ENCODE data around the gene PDE3B. TPM values are rescaled to one million over a fixed set of nuclear protein-coding genes. Genes with fewer than 3 reads are reported as not detected.

PDE3B gene
- total and polyA plus RNA-seq, 3 donors from 2014 or later, result 22.3 to 39.5 (median 25.8) TPM

- Histone ChIP-seq H3K4me3 (no peak overlapping the region), H3K36me3 (ENCODE audit: low read depth, missing control alignments) (no peaks in the 10 kb centered on the region), H3K4me1 (no peaks in the 10 kb centered on the region), H3K27ac (no peak overlapping the region), H3K27me3 (no peaks in the 10 kb centered on the region), H3K9me3 (no peaks in the 10 kb centered on the region)
- intact Hi-C loops (cut with DNase I; ENCODE audit: low total_unique reads), result no loop called here
- 89 to 96% methylated on average over 2 of the region's 2 CpGs for WGBS, 2 donors
- DNase-seq, result no peak
- TF ChIP-seq, protein P1, sequence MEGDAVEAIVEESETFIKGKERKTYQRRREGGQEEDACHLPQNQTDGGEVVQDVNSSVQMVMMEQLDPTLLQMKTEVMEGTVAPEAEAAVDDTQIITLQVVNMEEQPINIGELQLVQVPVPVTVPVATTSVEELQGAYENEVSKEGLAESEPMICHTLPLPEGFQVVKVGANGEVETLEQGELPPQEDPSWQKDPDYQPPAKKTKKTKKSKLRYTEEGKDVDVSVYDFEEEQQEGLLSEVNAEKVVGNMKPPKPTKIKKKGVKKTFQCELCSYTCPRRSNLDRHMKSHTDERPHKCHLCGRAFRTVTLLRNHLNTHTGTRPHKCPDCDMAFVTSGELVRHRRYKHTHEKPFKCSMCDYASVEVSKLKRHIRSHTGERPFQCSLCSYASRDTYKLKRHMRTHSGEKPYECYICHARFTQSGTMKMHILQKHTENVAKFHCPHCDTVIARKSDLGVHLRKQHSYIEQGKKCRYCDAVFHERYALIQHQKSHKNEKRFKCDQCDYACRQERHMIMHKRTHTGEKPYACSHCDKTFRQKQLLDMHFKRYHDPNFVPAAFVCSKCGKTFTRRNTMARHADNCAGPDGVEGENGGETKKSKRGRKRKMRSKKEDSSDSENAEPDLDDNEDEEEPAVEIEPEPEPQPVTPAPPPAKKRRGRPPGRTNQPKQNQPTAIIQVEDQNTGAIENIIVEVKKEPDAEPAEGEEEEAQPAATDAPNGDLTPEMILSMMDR (IDR thresholded peaks at IDR 0.05), result no peak
- no peak for TF ChIP-seq POLR2A (IDR thresholded peaks at IDR 0.05)
Measured at GRCh38 chr11:14612694-14613093, 30.9 kb upstream of the PDE3B start.

DNA sequence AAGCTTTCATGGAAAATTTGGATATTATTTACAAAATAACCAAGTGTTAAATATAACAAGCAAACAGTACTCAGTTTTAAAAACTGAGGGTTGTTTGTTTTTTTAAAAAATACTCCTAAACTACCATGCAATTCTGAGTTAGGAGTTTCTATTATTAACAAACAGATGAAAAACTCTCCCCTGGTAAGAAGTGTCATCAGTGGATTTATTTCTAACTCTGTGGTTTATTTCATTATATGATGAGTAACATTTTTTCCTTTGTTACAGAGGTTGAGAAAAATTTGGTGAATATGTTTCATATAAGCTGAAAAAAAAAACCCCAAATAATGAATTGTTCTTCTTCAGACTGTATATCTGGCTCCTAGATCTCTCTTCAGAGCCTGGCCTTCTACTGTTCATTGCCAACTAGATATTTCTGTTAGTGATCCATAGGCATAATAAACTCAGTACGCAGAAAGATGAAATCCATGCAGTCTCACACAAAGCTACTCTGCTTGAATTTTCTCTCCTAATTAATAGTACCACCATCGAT lies 29.4 kb upstream of the PDE3B start:
- Histone ChIP-seq H3K27ac (no peak overlapping the region), H3K27me3 (no peaks in the 10 kb centered on the region), H3K4me1 (no peaks in the 10 kb centered on the region), H3K9me3 (no peaks in the 10 kb centered on the region), H3K4me3 (no peak overlapping the region), H3K36me3 (ENCODE audit: low read depth, missing control alignments) (no peaks in the 10 kb centered on the region)
- DNase-seq, result no peak
- WGBS, 2 donors, result 89 to 91% methylated on average over 2 of the region's 2 CpGs
- intact Hi-C loops (cut with DNase I; ENCODE audit: low total_unique reads), result no loop called here
- TF ChIP-seq, protein P1 (IDR thresholded peaks at IDR 0.05), result no peak
- no peak for TF ChIP-seq POLR2A (IDR thresholded peaks at IDR 0.05)

DNA sequence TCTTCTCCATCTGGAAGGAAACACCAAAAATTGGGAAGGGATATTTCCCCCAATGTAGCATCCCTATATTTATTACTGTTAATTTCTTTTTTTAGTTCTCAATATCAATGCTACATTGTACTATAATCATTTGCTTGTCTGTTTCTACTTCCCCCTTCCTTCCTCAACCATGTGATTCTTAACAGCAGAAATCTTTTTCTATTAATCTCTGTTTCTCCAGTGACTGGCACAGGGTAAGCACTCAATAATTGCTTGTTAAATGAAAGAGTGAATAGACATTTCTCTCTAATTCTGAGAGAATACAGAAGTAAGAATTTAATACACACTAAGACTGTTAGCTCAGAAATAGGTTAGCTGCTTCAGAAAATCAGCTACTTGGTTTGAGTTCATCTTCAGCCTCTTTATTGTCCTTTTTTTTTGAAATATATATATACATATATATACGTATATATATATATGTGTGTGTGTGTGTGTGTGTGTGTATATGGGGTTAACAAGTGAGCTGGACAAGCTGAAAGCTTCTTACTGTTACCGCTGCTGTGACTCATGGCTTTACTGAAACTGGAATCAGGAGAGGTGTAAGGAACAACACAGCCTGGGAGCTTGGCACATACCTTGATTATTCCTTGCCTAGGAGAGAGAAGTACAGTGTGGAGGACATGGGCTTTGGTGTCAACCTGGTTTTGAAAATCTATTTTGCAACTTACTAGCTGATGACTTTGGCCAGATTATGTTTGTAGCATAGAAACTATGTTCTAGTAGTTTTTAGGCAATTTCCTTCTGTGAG lies 26.2 kb upstream of the PDE3B start:
- H3K36me3 ChIP-seq (ENCODE audit: low read depth, missing control alignments), result no peaks in the 10 kb centered on the region
- H3K27ac ChIP-seq, result no peak overlapping the region
- H3K4me1 ChIP-seq, result no peaks in the 10 kb centered on the region
- TF ChIP-seq, protein P1 (IDR thresholded peaks at IDR 0.05), result no peak
- no peak for TF ChIP-seq POLR2A (IDR thresholded peaks at IDR 0.05)
- H3K9me3 ChIP-seq, result no peaks in the 10 kb centered on the region
- no peaks in the 10 kb centered on the region for H3K27me3 ChIP-seq
- H3K4me3 ChIP-seq, result no peak overlapping the region
- DNase-seq, result no peak
- WGBS, 2 donors, result 90 to 92% methylated on average over 2 of the region's 2 CpGs
- intact Hi-C loops (cut with DNase I; ENCODE audit: low total_unique reads), result no loop called here

DNA sequence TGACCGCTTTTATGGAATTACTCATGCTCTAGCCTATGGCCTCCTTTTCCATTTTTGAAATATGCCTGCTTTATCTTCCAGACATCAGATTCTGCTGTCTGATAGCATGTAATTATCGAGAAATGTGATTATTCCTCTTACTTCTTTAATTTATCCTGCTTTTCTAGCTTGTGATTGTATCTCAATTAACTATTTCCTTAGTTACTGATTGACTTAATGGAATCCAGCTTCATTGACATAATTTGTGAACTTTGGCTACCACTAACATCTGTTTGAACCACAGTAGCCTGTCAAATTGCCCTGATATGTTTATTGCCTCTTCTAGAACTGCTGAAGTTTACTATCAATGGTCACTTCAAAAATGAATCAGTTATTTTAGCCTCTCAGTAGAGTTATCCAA lies 25.5 kb upstream of the PDE3B start:
- DNase-seq, result no peak
- H3K9me3 ChIP-seq, result no peaks in the 10 kb centered on the region
- TF ChIP-seq POLR2A (IDR thresholded peaks at IDR 0.05), result no peak
- no peak overlapping the region for H3K4me3 ChIP-seq
- H3K27me3 ChIP-seq, result no peaks in the 10 kb centered on the region
- WGBS, 2 donors, result 89 to 93% methylated on average over 2 of the region's 2 CpGs
- H3K4me1 ChIP-seq, result no peaks in the 10 kb centered on the region
- intact Hi-C loops (cut with DNase I; ENCODE audit: low total_unique reads), result no loop called here
- no peak overlapping the region for H3K27ac ChIP-seq
- H3K36me3 ChIP-seq (ENCODE audit: low read depth, missing control alignments), result no peaks in the 10 kb centered on the region

DNA sequence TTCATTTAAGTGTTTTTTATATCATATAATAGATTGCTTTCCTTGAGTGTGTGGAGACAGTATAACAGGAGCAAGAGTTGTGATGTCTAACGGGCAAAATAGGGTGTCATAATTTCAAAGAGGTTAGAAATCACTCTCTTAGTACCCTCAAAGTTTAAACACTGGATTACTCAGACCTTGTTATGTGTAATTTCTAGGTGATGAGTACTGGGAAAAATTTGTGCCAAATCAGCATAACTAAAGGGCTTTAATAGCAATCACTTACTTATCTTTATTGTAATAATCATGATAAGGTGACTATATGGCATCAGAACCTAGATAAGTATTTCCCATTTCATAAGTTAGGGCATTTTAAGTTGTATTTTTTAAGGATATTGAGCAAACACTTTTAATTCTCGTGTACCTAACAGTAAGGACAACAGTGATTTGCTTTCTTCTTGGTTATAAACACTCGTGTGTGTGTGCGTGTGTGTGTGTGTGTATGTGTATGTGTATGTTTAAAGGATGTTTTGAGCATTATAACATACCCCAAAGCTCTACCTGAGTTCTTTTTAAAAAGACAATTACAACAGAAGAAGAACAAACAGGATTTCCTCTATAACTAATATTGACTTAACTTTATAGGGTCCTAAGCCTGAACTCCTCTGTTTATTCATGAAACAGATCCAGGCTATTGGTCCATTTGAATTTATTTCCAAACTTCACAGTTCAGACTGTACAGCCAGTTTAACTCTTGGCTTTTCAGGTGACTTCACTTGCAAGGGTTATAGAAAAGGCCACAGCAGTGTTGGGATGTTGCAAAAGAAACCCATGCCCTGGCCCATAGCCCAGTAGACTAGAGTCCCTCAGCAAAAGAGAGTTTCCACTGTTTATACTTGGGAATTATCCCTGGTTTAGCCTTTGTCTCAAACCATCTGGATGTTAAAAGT lies 23.7 kb upstream of the PDE3B start:
- DNase-seq, result no peak
- TF ChIP-seq, protein P1 (IDR thresholded peaks at IDR 0.05), result no peak
- TF ChIP-seq POLR2A (IDR thresholded peaks at IDR 0.05), result no peak
- WGBS, 2 donors, result 87 to 89% methylated on average over 4 of the region's 4 CpGs
- Histone ChIP-seq H3K27me3 (no peaks in the 10 kb centered on the region), H3K9me3 (no peaks in the 10 kb centered on the region), H3K27ac (no peak overlapping the region), H3K4me1 (no peaks in the 10 kb centered on the region), H3K4me3 (no peak overlapping the region), H3K36me3 (ENCODE audit: low read depth, missing control alignments) (no peaks in the 10 kb centered on the region)
- intact Hi-C loops (cut with DNase I; ENCODE audit: low total_unique reads), result no loop called here

All from testis (tissue), 3 donors.